CD4-positive, alpha-beta memory T cell (primary cell): ENCODE measurements around the gene CDH5. TPM values are rescaled to one million over a fixed set of nuclear protein-coding genes. Genes with fewer than 3 reads are reported as not detected.

Experiments
- CTCF ChIA-PET: fragments of 350-600 bp; sonication (Branson Sonifier 250); formaldehyde crosslinking; loops from one replicate; lab custom pipeline; 2021; ENCODE audit warnings: inconsistent platforms; ENCODE audit not compliant: partially characterized antibody; lab: Charles Lee
- POLR2A ChIA-PET: fragments of 350-600 bp; sonication (Branson Sonifier 250); formaldehyde crosslinking; loops from one replicate; lab custom pipeline; 2021; ENCODE audit not compliant: partially characterized antibody; lab: Charles Lee
- DNase-seq, 5 donors: peaks; one replicate each; pipeline versions ENCODE4 v3.0.0 to v3.0.0-alpha.2; 2020 to 2022; ENCODE audit warnings: mixed read lengths in 1 of 5
- H3K27ac ChIP-seq: one replicate; pipeline ENCODE4 v1.7.0; 2013; ENCODE audit warnings: low read depth, low read length
- H3K27me3 ChIP-seq: 2 replicates; pipeline ENCODE4 v1.7.0; 2013; ENCODE audit warnings: mild to moderate bottlenecking, low read length, moderate library complexity; ENCODE audit not compliant: insufficient read depth
- H3K36me3 ChIP-seq: 2 replicates; pipeline ENCODE4 v1.7.0; 2013; ENCODE audit warnings: mild to moderate bottlenecking, low read length, moderate library complexity; ENCODE audit not compliant: insufficient read depth
- H3K4me1 ChIP-seq: 2 replicates; pipeline ENCODE4 v1.7.0; 2013; ENCODE audit warnings: mild to moderate bottlenecking, low read length, moderate library complexity; ENCODE audit not compliant: insufficient read depth
- H3K4me3 ChIP-seq, 2 donors: one replicate each; pipeline ENCODE4 v1.7.0; 2013; ENCODE audit warnings: low read length in 2 of 2, mild to moderate bottlenecking in 1 of 2
- H3K9me3 ChIP-seq, 2 donors: one replicate each; pipeline ENCODE4 v1.7.0; 2013; ENCODE audit warnings: low read length in 2 of 2, control low read depth in 1 of 2; ENCODE audit not compliant: control insufficient read depth in 1 of 2
- H3K27ac Mint-ChIP-seq, 7 donors: one replicate each; pipeline ENCODE4 v1.8.0; 2020 to 2021; ENCODE audit warnings: mixed read lengths in 7 of 7, mild to moderate bottlenecking in 6 of 7, inconsistent platforms in 3 of 7, moderate library complexity in 3 of 7
- H3K27me3 Mint-ChIP-seq, 2 donors: one replicate each; pipeline ENCODE4 v1.8.0; 2020 to 2021; ENCODE audit warnings: mixed read lengths in 2 of 2
- H3K36me3 Mint-ChIP-seq, 2 donors: one replicate each; pipeline ENCODE4 v1.8.0; 2020 to 2021; ENCODE audit warnings: mixed read lengths in 2 of 2, inconsistent platforms in 1 of 2, mild to moderate bottlenecking in 1 of 2
- H3K4me1 Mint-ChIP-seq, 4 donors: one replicate each; pipeline ENCODE4 v1.8.0; 2020 to 2021; ENCODE audit warnings: mixed read lengths in 4 of 4, mild to moderate bottlenecking in 1 of 4
- H3K4me3 Mint-ChIP-seq, 8 donors: one replicate each; pipeline ENCODE4 v1.8.0; 2020 to 2021; ENCODE audit warnings: mixed read lengths in 8 of 8, mild to moderate bottlenecking in 7 of 8, moderate library complexity in 6 of 8, inconsistent platforms in 3 of 8
- H3K9me3 Mint-ChIP-seq, 8 donors: one replicate each; pipeline ENCODE4 v1.8.0; 2020 to 2021; ENCODE audit warnings: mixed read lengths in 8 of 8, mild to moderate bottlenecking in 5 of 8, inconsistent platforms in 3 of 8, moderate library complexity in 1 of 8
- intact Hi-C: fragments of 100-400 bp; cut with micrococcal nuclease; formaldehyde crosslinking; loops from one replicate; pipeline ENCODE4 v1.15.1; 2023
- polyA plus RNA-seq, 2 donors: library from polyadenylated mRNA; unstranded; fragments of 300-500 nt; fragmentation: Illumina TruSeq; gene quantifications; one replicate each; pipeline ENCODE4 v1.2.3, GENCODE V29; 2021
- total RNA-seq, 2 experiments: library from RNA; stranded (reverse); gene quantifications; one replicate each; pipeline ENCODE4 v1.2.3, GENCODE V29; 2021

The CDH5 gene
- total and polyA plus RNA-seq, 4 experiments from 2014 or later: not detected

DNA sequence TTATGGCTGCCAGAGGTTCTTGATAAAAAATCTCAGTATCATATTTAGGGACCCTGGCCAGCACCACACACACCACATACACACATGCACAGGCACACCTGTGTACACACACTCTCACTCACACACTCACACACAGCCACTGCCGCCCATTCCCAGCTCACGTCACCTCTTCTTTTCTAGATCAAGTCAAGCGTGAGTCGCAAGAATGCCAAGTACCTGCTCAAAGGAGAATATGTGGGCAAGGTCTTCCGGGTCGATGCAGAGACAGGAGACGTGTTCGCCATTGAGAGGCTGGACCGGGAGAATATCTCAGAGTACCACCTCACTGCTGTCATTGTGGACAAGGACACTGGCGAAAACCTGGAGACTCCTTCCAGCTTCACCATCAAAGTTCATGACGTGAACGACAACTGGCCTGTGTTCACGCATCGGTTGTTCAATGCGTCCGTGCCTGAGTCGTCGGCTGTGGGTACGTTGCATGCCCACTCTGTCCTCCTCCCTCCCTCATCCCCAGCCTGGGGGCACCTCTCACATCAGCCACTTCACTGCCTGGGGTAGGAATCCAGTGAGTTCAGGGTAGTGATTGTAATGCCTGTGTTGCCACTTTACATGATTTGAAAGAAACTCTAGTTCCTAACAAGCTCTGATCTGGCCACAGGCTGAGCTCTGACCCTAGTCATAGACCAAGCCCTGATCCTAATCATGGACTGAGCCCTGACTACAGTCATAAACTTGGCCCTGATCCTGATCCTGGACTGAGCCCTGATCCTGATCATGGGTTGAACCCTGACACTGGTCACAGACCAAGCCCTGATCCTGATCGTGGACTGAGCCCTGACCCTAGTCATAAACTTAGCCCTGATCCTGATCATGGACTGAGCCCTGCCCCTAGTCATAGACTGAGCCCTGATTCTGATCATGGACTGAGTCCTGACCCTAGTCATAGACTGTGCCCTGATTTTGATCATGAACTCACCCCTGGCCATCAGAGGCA, 20.4 kb downstream of the CDH5 start:
- no peak overlapping the region for H3K4me3 ChIP-seq
- no peaks in the 10 kb centered on the region for H3K36me3 ChIP-seq
- H3K27me3 ChIP-seq: no peaks in the 10 kb centered on the region
- DNase-seq: no peak
- H3K27ac ChIP-seq: no peak overlapping the region
- no peaks in the 10 kb centered on the region for H3K9me3 ChIP-seq
- intact Hi-C loops: no loop called here
- H3K36me3 Mint-ChIP-seq: no peaks in the 10 kb centered on the region
- peak overlapping the region in 1 of 7 donors; percentile 2 for H3K27ac Mint-ChIP-seq
- H3K9me3 Mint-ChIP-seq: no peaks in the 10 kb centered on the region
- ChIA-PET POLR2A (no interaction called here), CTCF (no interaction called here)
- H3K27me3 Mint-ChIP-seq: peaks cover 0 to 8% of the 10 kb centered on the region in 2 donors
- H3K4me1 Mint-ChIP-seq: no peaks in the 10 kb centered on the region
- H3K4me3 Mint-ChIP-seq: no peak overlapping the region
- H3K4me1 ChIP-seq: no peaks in the 10 kb centered on the region

DNA sequence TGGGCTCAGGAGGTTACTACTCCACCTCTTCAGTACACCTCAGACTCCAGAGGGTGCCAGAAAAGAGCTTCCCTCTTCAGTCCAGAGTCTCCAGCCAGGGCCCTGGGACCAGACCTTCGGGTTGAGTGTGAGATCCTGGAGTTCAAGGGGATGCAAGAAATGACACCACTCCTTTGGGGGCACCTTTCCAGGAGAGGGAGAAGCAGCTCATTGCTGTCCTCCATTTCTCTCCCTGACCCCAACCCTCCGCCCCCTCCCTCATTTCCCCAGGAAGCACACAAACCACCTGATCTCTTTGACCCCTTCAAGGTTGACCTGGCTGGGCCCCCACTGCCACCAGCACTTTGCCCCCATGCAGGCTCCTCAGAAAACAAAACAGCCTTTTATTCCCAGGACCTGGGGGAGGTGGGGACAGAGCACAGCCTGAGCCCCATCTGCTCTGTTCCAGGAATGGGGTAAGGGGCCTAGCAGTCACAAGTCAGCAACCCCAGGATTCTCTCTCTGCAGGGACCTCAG, 21.4 kb downstream of the CDH5 start:
- POLR2A ChIA-PET: no interaction called here
- no peaks in the 10 kb centered on the region for H3K36me3 Mint-ChIP-seq

DNA sequence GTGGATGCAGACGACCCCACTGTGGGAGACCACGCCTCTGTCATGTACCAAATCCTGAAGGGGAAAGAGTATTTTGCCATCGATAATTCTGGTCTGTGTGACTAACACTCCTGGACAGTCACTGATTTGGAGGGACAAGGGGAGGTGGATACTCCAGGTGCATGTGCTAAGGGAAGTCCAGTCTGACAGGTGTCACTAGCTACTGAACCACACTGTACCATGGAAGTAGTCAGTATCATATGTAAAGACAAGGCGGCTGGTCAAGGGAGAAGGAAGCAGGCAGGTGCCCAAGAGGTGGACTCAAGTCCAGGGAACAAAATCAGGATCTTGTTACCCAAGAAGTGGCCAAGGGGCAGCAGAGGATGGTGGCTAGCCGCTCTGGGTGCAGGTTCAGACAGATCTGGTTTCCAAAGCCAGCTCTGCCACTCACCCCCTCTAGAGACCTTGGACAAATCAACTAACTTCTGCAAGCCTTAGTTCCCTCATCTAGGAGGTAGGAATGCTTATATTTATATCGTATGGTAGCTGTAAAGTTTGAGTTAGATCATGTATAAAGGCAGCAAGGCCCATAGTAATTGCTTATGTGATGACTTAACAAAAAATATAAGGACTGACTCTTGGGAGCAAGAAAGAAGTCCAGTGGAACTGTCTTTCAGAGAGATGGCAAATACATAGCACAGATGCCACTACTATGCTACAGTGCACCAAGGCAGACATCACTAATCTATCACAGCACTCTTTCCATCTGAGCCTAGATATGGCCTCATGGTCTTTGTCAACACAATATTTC, 22.1 kb downstream of the CDH5 start:
- ChIA-PET POLR2A (no interaction called here), CTCF (interaction anchor here (1.4 kb wide), 1 partner anchor 31 kb away, joined by 3 read pairs; no protein-coding TSS in a partner anchor)
- Mint-ChIP-seq H3K4me3 (no peak overlapping the region), H3K27ac (no peak overlapping the region), H3K27me3 (peaks cover 0 to 8% of the 10 kb centered on the region in 2 donors), H3K4me1 (no peaks in the 10 kb centered on the region), H3K9me3 (no peaks in the 10 kb centered on the region), H3K36me3 (no peaks in the 10 kb centered on the region)
- intact Hi-C loops: no loop called here
- Histone ChIP-seq H3K9me3 (no peaks in the 10 kb centered on the region), H3K36me3 (no peaks in the 10 kb centered on the region), H3K27ac (no peak overlapping the region), H3K27me3 (no peaks in the 10 kb centered on the region), H3K4me1 (no peaks in the 10 kb centered on the region), H3K4me3 (no peak overlapping the region)
- DNase-seq: no peak

More for the DNA sequence above, 21.4 kb downstream of the CDH5 start:
- no peak for DNase-seq
- intact Hi-C loops: no loop called here
- H3K27ac Mint-ChIP-seq: no peak overlapping the region
- Histone ChIP-seq H3K36me3 (no peaks in the 10 kb centered on the region), H3K27me3 (no peaks in the 10 kb centered on the region), H3K9me3 (no peaks in the 10 kb centered on the region), H3K4me1 (no peaks in the 10 kb centered on the region), H3K27ac (no peak overlapping the region), H3K4me3 (no peak overlapping the region)
- no peaks in the 10 kb centered on the region for H3K4me1 Mint-ChIP-seq
- H3K9me3 Mint-ChIP-seq: no peaks in the 10 kb centered on the region
- CTCF ChIA-PET: interaction anchor here (1.4 kb wide), 1 partner anchor 30 kb away, joined by 3 read pairs; no protein-coding TSS in a partner anchor
- no peak overlapping the region for H3K4me3 Mint-ChIP-seq
- peaks cover 0 to 8% of the 10 kb centered on the region in 2 donors for H3K27me3 Mint-ChIP-seq

DNA sequence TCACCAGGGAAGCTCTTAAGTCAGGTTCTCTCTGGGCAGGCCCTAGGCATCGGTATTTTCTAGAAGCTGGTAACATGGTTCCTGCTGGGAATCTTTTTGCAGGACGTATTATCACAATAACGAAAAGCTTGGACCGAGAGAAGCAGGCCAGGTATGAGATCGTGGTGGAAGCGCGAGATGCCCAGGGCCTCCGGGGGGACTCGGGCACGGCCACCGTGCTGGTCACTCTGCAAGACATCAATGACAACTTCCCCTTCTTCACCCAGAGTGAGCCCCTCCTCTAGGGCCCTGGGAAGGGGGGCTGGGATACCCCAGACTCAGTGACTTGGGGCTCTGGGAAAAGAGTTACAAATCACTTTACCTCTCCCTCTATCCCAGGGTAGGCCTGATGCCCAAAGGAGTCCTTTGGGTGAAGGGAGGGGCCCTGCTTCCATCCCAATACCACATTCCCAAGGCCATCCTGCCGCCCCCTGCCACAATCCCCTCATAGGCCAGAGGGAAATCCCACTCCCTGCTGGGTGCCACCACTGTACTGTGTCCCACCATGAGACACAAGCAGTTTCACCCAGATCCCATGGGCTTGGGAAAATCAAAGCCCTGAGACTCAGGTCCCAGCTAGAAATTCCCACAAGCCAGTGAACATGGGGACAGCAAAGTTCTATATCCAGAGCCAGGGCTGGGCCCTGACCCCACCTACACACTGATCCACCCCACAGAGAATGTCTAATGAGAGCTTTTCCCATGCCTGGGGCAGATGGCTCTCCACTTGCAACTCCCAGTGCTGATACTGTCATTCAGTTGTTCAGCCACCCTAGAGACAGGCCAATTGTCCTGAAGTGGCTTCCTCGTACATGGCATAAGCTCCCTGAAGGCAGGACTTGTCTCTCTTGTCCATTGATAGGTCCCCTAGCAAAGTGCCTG, 23.0 kb downstream of the CDH5 start:
- no peak for DNase-seq
- Histone ChIP-seq H3K36me3 (no peaks in the 10 kb centered on the region), H3K9me3 (no peaks in the 10 kb centered on the region), H3K4me3 (no peak overlapping the region), H3K4me1 (no peaks in the 10 kb centered on the region), H3K27me3 (no peaks in the 10 kb centered on the region), H3K27ac (no peak overlapping the region)
- ChIA-PET POLR2A (no interaction called here), CTCF (interaction anchor here (1.4 kb wide), 1 partner anchor 31 kb away, joined by 3 read pairs; no protein-coding TSS in a partner anchor)
- Mint-ChIP-seq H3K4me3 (no peak overlapping the region), H3K4me1 (no peaks in the 10 kb centered on the region), H3K36me3 (no peaks in the 10 kb centered on the region), H3K27ac (no peak overlapping the region), H3K9me3 (no peaks in the 10 kb centered on the region), H3K27me3 (peaks cover 0 to 6% of the 10 kb centered on the region in 2 donors)
- intact Hi-C loops: no loop called here

DNA sequence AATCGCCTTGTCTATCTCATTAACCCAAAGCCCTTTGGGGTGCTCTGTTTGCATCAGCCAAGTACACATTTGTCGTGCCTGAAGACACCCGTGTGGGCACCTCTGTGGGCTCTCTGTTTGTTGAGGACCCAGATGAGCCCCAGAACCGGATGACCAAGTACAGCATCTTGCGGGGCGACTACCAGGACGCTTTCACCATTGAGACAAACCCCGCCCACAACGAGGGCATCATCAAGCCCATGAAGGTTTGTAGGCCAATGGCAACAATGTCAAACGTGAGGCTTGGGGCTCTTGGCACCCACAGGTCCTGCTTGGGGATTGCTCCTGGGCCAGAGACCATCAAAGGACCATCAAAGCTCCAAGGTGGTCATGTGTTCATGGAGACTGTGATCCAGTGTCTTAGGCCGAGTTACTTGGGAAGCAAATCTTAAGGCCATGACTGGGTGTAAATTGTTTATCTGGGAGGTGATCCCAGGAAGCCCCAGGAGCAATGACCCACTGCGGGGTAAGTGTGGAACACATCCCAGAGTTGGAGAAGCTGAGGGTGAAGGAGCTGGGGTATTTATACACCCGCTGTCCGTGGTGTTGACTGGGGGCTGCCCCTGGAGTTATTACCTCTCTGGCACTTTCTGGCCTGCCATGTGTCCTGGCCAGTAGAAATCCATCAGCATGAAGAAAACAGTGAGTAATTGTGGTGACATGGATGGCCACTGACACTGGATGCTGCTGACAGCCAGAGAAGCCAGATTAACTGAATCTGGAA, 24.0 kb downstream of the CDH5 start:
- H3K27me3 ChIP-seq: no peaks in the 10 kb centered on the region
- CTCF ChIA-PET: no interaction called here
- no peaks in the 10 kb centered on the region for H3K9me3 Mint-ChIP-seq

More for the DNA sequence above, 24.0 kb downstream of the CDH5 start:
- Mint-ChIP-seq H3K27me3 (peaks cover 0 to 6% of the 10 kb centered on the region in 2 donors), H3K36me3 (no peaks in the 10 kb centered on the region), H3K4me3 (no peak overlapping the region), H3K4me1 (no peaks in the 10 kb centered on the region), H3K27ac (no peak overlapping the region)
- POLR2A ChIA-PET: no interaction called here
- no peaks in the 10 kb centered on the region for H3K9me3 ChIP-seq
- intact Hi-C loops: no loop called here
- no peak overlapping the region for H3K27ac ChIP-seq
- no peaks in the 10 kb centered on the region for H3K36me3 ChIP-seq
- DNase-seq: no peak
- no peaks in the 10 kb centered on the region for H3K4me1 ChIP-seq
- H3K4me3 ChIP-seq: no peak overlapping the region
